HEK293 (cell line): ENCODE measurements around the gene MYO5B.

Experiments used
- CTCF ChIA-PET: fragments of 350-600 bp; formaldehyde crosslinking; extraction: SDS; loops from one replicate; lab custom pipeline; 2021; ENCODE audit warnings: antibody characterized with exemption; lab: Yijun Ruan, JAX
- POLR2A ChIA-PET: fragments of 300-600 bp; formaldehyde crosslinking; extraction: SDS; loops from one replicate; lab custom pipeline; 2020; ENCODE audit warnings: antibody characterized with exemption, inconsistent platforms; lab: Yijun Ruan, JAX
- H3K27ac ChIP-seq: fragments of 200-500 bp; sonication (Bioruptor generic); 2 replicates; pipeline ENCODE4 v1.5.1; 2014; ENCODE audit warnings: low read depth, low read length, control low read depth, inconsistent platforms; ENCODE audit errors: extremely low read depth
- H3K36me3 ChIP-seq, 2 experiments: fragments of 200-500 bp in 1 of 2; sonication (Bioruptor generic) in 1 of 2; 1 replicate in 1 of 2; 2 replicates in 1 of 2; pipeline ENCODE4 v1.5.1; 2014 to 2017; ENCODE audit warnings: inconsistent platforms in 2 of 2, low read length in 2 of 2; ENCODE audit not compliant: control insufficient read depth in 2 of 2, insufficient read depth in 1 of 2
- H3K4me1 ChIP-seq: fragments of 200-500 bp; sonication (Bioruptor generic); 2 replicates; pipeline ENCODE4 v1.5.1; 2014; ENCODE audit warnings: mild to moderate bottlenecking, low read length, inconsistent platforms; ENCODE audit not compliant: control insufficient read depth, insufficient read depth
- H3K4me3 ChIP-seq: 2 replicates; pipeline ENCODE4 v1.5.1; 2011; ENCODE audit warnings: low read depth, mild to moderate bottlenecking, control low read depth, low read length, moderate library complexity
- H3K9me3 ChIP-seq: fragments of 200-500 bp; sonication (Bioruptor generic); 2 replicates; pipeline ENCODE4 v1.5.1; 2014; ENCODE audit warnings: low read depth, low read length, inconsistent platforms; ENCODE audit not compliant: control insufficient read depth, insufficient read depth
- GLIS1 ChIP-seq: fragments of 450-650 bp; formaldehyde crosslinking; IDR thresholded peaks from 2 replicates; pipeline ENCODE4 v1.5.1; 2016; ENCODE audit warnings: missing biosample characterization, missing genetic modification characterization
- KLF9 ChIP-seq: fragments of 450-650 bp; formaldehyde crosslinking; IDR thresholded peaks from 2 replicates; pipeline ENCODE4 v1.5.1; 2016; ENCODE audit warnings: missing biosample characterization, missing genetic modification characterization, low read depth
- SCRT1 ChIP-seq: fragments of 450-650 bp; formaldehyde crosslinking; IDR thresholded peaks from 2 replicates; pipeline ENCODE4 v1.5.1; 2016; ENCODE audit warnings: missing biosample characterization, missing genetic modification characterization, borderline replicate concordance
- WT1 ChIP-seq: fragments of 450-650 bp; formaldehyde crosslinking; IDR thresholded peaks from 2 replicates; pipeline ENCODE4 v1.5.1; 2016; ENCODE audit warnings: missing biosample characterization, missing genetic modification characterization
- YY2 ChIP-seq: fragments of 450-650 bp; formaldehyde crosslinking; IDR thresholded peaks from 2 replicates; pipeline ENCODE4 v1.5.1; 2016; ENCODE audit warnings: missing biosample characterization, missing genetic modification characterization
- ZBTB20 ChIP-seq: fragments of 450-650 bp; formaldehyde crosslinking; IDR thresholded peaks from 2 replicates; pipeline ENCODE4 v1.5.1; 2016; ENCODE audit warnings: missing biosample characterization, missing genetic modification characterization
- ZBTB48 ChIP-seq: fragments of 450-650 bp; formaldehyde crosslinking; IDR thresholded peaks from 2 replicates; pipeline ENCODE4 v1.5.1; 2016; ENCODE audit warnings: missing biosample characterization, missing genetic modification characterization
- ZFP37 ChIP-seq: fragments of 450-650 bp; formaldehyde crosslinking; IDR thresholded peaks from 2 replicates; pipeline ENCODE4 v1.5.1; 2016; ENCODE audit warnings: missing biosample characterization, missing genetic modification characterization
- ZNF169 ChIP-seq: fragments of 450-650 bp; formaldehyde crosslinking; IDR thresholded peaks from 2 replicates; pipeline ENCODE4 v1.5.1; 2016; ENCODE audit warnings: missing biosample characterization, missing genetic modification characterization
- ZNF202 ChIP-seq: fragments of 450-650 bp; formaldehyde crosslinking; IDR thresholded peaks from 2 replicates; pipeline ENCODE4 v1.5.1; 2016; ENCODE audit warnings: missing biosample characterization, missing genetic modification characterization, borderline replicate concordance
- ZNF266 ChIP-seq: fragments of 450-650 bp; formaldehyde crosslinking; IDR thresholded peaks from 2 replicates; pipeline ENCODE4 v1.5.1; 2016; ENCODE audit warnings: missing biosample characterization, missing genetic modification characterization, low read depth
- ZNF274 ChIP-seq, 2 experiments: fragments of 200-500 bp in 1 of 2; fragments of 450-650 bp in 1 of 2; sonication (Bioruptor generic) in 1 of 2; formaldehyde crosslinking in 1 of 2; IDR thresholded peaks; 2 replicates each; pipeline versions ENCODE4 v1.5.1 to v1.6.1; 2014 to 2016; ENCODE audit warnings: borderline replicate concordance in 1 of 2, inconsistent platforms in 1 of 2, low read length in 1 of 2, missing biosample characterization in 1 of 2, missing genetic modification characterization in 1 of 2
- ZNF311 ChIP-seq: fragments of 450-650 bp; formaldehyde crosslinking; IDR thresholded peaks from 2 replicates; pipeline ENCODE4 v1.5.1; 2017; ENCODE audit warnings: missing biosample characterization, missing genetic modification characterization, borderline replicate concordance
- ZNF366 ChIP-seq: fragments of 450-650 bp; formaldehyde crosslinking; conservative IDR thresholded peaks from 2 replicates; pipeline ENCODE4 v1.5.1; 2016; ENCODE audit warnings: missing biosample characterization, missing genetic modification characterization
- ZNF501 ChIP-seq: fragments of 450-650 bp; formaldehyde crosslinking; IDR thresholded peaks from 2 replicates; pipeline ENCODE4 v1.5.1; 2016; ENCODE audit warnings: missing biosample characterization, missing genetic modification characterization
- ZNF558 ChIP-seq: fragments of 450-650 bp; formaldehyde crosslinking; IDR thresholded peaks from 2 replicates; pipeline ENCODE4 v1.5.1; 2016; ENCODE audit warnings: missing biosample characterization, missing genetic modification characterization
- ZNF561 ChIP-seq: fragments of 450-650 bp; IDR thresholded peaks from 2 replicates; pipeline ENCODE4 v1.5.1; 2018; ENCODE audit warnings: missing biosample characterization, missing genetic modification characterization, borderline replicate concordance
- ZNF571 ChIP-seq: fragments of 450-650 bp; formaldehyde crosslinking; IDR thresholded peaks from 2 replicates; pipeline ENCODE4 v1.5.0; 2017; ENCODE audit warnings: missing biosample characterization, missing genetic modification characterization
- ZXDB ChIP-seq: fragments of 450-650 bp; formaldehyde crosslinking; IDR thresholded peaks from 2 replicates; pipeline ENCODE4 v1.5.1; 2016; ENCODE audit warnings: missing biosample characterization, missing genetic modification characterization
- TF ChIP-seq, protein P1 (sequence below): fragments of 450-650 bp; formaldehyde crosslinking; IDR thresholded peaks from 2 replicates; pipeline ENCODE4 v1.5.1; 2017; ENCODE audit warnings: missing biosample characterization, missing genetic modification characterization
- TF ChIP-seq, protein P2 (sequence below): fragments of 450-650 bp; formaldehyde crosslinking; IDR thresholded peaks from 2 replicates; pipeline ENCODE4 v1.5.1; 2016; ENCODE audit warnings: missing biosample characterization, missing genetic modification characterization, borderline replicate concordance
- TF ChIP-seq, protein P3 (sequence below): fragments of 450-650 bp; formaldehyde crosslinking; IDR thresholded peaks from 2 replicates; pipeline ENCODE4 v1.5.1; 2017; ENCODE audit warnings: missing biosample characterization, missing genetic modification characterization
- TF ChIP-seq, protein P4 (sequence below): fragments of 450-650 bp; formaldehyde crosslinking; IDR thresholded peaks from 2 replicates; pipeline ENCODE4 v1.5.1; 2016; ENCODE audit warnings: missing biosample characterization, missing genetic modification characterization
- TF ChIP-seq, protein P5 (sequence below): fragments of 450-650 bp; formaldehyde crosslinking; IDR thresholded peaks from 2 replicates; pipeline ENCODE4 v1.5.1; 2016; ENCODE audit warnings: missing biosample characterization, missing genetic modification characterization
- TF ChIP-seq, protein P6 (sequence below): fragments of 450-650 bp; formaldehyde crosslinking; IDR thresholded peaks from 2 replicates; pipeline ENCODE4 v1.5.1; 2017; ENCODE audit warnings: missing biosample characterization, missing genetic modification characterization

MYO5B gene

DNA sequence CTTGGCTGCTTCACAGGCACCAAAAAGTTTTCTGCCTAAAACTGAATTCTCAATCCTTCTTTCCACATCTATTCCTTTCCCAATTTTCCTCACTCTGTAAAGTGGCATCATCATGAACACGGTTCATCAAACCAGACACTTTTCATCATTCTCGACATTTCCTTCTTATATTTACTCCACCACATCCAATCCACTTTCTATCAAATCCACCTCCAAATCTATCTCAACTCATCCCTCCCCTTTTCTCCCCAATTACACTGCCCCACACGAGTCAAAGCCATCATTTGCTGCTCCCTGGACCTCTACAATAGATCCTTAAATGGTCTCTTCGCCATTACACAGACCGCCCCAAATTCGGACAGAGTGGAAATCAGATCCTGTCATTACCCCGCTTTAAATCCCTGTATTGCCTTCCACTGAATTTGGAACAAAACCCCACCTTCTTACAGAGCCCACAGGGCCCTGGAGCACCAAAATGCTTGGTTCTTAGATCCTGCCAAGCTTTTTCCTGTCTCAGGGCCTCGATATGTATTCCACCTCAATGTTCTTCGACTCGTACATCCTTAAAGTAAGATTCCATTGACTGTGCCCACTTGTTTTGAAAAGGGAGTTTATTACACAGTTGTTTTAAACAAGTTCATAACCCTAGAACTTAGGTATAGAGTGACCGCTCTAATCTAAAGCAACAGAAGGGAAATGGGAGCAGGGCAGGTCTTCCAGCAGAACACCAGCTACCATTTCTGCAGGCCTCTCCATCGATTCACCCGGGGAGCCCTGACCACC is 382.5 kb downstream of the MYO5B start:
- Histone ChIP-seq H3K4me1 (peaks cover 22% of the 10 kb centered on the region), H3K36me3 (no peaks in the 10 kb centered on the region; a peak in 1 of 3 replicates), H3K4me3 (peak overlapping the region; percentile 76), H3K27ac (peak overlapping the region; percentile 96), H3K9me3 (no peaks in the 10 kb centered on the region)
- ChIA-PET CTCF (interaction anchor here (0.7 to 1.9 kb wide), 2 partner anchors 49 to 207 kb away, joined by 4 to 7 read pairs; no protein-coding TSS in a partner anchor), POLR2A (interaction anchor here (0.7 to 1.4 kb wide), 4 partner anchors 23 to 325 kb away, joined by 4 to 5 read pairs (median 4); partner anchors contain the start of gene C18orf32)
- TF ChIP-seq, protein P1, sequence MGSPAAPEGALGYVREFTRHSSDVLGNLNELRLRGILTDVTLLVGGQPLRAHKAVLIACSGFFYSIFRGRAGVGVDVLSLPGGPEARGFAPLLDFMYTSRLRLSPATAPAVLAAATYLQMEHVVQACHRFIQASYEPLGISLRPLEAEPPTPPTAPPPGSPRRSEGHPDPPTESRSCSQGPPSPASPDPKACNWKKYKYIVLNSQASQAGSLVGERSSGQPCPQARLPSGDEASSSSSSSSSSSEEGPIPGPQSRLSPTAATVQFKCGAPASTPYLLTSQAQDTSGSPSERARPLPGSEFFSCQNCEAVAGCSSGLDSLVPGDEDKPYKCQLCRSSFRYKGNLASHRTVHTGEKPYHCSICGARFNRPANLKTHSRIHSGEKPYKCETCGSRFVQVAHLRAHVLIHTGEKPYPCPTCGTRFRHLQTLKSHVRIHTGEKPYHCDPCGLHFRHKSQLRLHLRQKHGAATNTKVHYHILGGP (tag by site-specific recombination), result no peak
- TF ChIP-seq ZNF366 (tag by site-specific recombination) (peak; percentile 72), SCRT1 (tag by site-specific recombination) (no peak), ZNF274 (IDR thresholded peaks at IDR 0.05; ENCODE audit: low read length) (no peak), ZNF274 (tag by site-specific recombination; IDR thresholded peaks at IDR 0.05; ENCODE audit: borderline replicate concordance) (no peak), ZNF501 (tag by site-specific recombination) (no peak), YY2 (tag by site-specific recombination) (no peak), ZNF311 (tag by site-specific recombination) (no peak), ZNF266 (no peak), ZFP37 (tag by site-specific recombination) (peak; percentile 57; the same call in 1 of the 2 replicates), GLIS1 (tag by site-specific recombination) (peak; percentile 26; the same call in 1 of the 2 replicates), WT1 (no peak), KLF9 (tag by site-specific recombination) (0 out of 2 replicates have a peak, but pooled peaks have one; percentile 43), ZBTB48 (tag by site-specific recombination) (peak; percentile 57), ZBTB20 (tag by site-specific recombination) (peak; percentile 93), ZXDB (0 out of 2 replicates have a peak, but pooled peaks have one; percentile 9), ZNF571 (tag by site-specific recombination) (no peak), ZNF202 (tag by site-specific recombination) (no peak), ZNF561 (tag by site-specific recombination) (no peak), ZNF558 (no peak), ZNF169 (tag by site-specific recombination) (no peak)
- TF ChIP-seq, protein P2, sequence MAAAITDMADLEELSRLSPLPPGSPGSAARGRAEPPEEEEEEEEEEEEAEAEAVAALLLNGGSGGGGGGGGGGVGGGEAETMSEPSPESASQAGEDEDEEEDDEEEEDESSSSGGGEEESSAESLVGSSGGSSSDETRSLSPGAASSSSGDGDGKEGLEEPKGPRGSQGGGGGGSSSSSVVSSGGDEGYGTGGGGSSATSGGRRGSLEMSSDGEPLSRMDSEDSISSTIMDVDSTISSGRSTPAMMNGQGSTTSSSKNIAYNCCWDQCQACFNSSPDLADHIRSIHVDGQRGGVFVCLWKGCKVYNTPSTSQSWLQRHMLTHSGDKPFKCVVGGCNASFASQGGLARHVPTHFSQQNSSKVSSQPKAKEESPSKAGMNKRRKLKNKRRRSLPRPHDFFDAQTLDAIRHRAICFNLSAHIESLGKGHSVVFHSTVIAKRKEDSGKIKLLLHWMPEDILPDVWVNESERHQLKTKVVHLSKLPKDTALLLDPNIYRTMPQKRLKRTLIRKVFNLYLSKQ (tag by site-specific recombination), result no peak
- TF ChIP-seq, protein P3, sequence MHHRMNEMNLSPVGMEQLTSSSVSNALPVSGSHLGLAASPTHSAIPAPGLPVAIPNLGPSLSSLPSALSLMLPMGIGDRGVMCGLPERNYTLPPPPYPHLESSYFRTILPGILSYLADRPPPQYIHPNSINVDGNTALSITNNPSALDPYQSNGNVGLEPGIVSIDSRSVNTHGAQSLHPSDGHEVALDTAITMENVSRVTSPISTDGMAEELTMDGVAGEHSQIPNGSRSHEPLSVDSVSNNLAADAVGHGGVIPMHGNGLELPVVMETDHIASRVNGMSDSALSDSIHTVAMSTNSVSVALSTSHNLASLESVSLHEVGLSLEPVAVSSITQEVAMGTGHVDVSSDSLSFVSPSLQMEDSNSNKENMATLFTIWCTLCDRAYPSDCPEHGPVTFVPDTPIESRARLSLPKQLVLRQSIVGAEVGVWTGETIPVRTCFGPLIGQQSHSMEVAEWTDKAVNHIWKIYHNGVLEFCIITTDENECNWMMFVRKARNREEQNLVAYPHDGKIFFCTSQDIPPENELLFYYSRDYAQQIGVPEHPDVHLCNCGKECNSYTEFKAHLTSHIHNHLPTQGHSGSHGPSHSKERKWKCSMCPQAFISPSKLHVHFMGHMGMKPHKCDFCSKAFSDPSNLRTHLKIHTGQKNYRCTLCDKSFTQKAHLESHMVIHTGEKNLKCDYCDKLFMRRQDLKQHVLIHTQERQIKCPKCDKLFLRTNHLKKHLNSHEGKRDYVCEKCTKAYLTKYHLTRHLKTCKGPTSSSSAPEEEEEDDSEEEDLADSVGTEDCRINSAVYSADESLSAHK (tag by site-specific recombination), result 0 out of 2 replicates have a peak, but pooled peaks have one; percentile 6
- TF ChIP-seq, protein P4, sequence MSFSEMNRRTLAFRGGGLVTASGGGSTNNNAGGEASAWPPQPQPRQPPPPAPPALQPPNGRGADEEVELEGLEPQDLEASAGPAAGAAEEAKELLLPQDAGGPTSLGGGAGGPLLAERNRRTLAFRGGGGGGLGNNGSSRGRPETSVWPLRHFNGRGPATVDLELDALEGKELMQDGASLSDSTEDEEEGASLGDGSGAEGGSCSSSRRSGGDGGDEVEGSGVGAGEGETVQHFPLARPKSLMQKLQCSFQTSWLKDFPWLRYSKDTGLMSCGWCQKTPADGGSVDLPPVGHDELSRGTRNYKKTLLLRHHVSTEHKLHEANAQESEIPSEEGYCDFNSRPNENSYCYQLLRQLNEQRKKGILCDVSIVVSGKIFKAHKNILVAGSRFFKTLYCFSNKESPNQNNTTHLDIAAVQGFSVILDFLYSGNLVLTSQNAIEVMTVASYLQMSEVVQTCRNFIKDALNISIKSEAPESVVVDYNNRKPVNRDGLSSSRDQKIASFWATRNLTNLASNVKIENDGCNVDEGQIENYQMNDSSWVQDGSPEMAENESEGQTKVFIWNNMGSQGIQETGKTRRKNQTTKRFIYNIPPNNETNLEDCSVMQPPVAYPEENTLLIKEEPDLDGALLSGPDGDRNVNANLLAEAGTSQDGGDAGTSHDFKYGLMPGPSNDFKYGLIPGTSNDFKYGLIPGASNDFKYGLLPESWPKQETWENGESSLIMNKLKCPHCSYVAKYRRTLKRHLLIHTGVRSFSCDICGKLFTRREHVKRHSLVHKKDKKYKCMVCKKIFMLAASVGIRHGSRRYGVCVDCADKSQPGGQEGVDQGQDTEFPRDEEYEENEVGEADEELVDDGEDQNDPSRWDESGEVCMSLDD (tag by site-specific recombination), result peak; percentile 38; the same call in 1 of the 2 replicates
- TF ChIP-seq, protein P5, sequence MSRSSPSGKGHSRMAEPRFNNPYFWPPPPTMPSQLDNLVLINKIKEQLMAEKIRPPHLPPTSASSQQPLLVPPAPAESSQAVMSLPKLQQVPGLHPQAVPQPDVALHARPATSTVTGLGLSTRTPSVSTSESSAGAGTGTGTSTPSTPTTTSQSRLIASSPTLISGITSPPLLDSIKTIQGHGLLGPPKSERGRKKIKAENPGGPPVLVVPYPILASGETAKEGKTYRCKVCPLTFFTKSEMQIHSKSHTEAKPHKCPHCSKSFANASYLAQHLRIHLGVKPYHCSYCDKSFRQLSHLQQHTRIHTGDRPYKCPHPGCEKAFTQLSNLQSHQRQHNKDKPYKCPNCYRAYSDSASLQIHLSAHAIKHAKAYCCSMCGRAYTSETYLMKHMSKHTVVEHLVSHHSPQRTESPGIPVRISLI (tag by site-specific recombination), result no peak
- TF ChIP-seq, protein P6, sequence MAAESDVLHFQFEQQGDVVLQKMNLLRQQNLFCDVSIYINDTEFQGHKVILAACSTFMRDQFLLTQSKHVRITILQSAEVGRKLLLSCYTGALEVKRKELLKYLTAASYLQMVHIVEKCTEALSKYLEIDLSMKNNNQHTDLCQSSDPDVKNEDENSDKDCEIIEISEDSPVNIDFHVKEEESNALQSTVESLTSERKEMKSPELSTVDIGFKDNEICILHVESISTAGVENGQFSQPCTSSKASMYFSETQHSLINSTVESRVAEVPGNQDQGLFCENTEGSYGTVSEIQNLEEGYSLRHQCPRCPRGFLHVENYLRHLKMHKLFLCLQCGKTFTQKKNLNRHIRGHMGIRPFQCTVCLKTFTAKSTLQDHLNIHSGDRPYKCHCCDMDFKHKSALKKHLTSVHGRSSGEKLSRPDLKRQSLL (tag by site-specific recombination), result no peak
